ENCODE measurements around the gene RALGAPB.
"Not testable (repeated sequence)": the region's sequence is repeated elsewhere in the genome, so short reads cannot be mapped to it uniquely, and the experiment has no call there.

Gene RALGAPB

DNA sequence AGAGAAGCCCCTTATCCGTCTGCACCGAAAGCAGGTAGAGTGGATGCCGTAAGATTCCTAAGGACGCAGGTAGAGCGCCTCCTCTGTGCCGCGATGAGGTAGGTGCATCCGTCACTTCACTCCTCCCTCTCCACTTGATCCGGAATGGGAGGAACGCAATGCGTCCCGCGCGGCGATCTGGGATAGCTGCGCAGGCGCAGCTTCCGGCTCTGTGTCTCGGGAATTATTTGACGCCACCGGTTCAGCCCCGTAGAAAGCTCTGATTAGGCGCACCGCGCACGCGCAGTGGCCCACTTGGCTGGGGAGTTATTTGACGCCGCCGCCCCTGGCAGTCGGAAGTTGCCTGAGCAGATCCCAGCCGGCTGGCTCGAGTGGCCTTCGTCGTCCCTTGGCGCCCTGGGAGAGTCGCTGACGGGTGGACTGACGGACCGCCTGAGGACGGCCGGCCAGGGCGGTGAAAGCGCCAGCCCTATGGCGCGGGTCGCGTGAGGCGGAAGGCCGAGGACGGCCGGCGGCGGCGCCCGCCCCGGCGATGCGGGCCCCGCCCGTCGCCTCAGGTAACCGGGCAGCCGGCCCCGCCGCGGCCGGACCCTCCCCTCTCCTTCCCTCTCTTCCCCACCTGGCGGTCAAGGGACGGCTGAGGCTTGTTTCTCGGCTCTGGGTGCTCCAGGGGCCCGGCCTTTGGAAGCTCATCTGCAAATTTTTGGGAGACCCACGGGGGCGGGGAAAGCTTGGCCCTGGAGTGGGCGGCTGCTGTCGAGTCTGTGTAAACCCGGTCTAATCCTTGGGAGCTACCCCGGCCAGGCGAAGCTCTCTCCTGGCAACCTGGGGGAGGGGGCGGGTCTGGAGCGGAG is at the start of gene RALGAPB:
Gene RALGAPB, plus strand, starts transcription at position 331 of the 854 bp plus-strand sequence. CDS start 15,590 bp downstream, outside the sequence.
- peak; percentile 94 for DNase-seq

DNA sequence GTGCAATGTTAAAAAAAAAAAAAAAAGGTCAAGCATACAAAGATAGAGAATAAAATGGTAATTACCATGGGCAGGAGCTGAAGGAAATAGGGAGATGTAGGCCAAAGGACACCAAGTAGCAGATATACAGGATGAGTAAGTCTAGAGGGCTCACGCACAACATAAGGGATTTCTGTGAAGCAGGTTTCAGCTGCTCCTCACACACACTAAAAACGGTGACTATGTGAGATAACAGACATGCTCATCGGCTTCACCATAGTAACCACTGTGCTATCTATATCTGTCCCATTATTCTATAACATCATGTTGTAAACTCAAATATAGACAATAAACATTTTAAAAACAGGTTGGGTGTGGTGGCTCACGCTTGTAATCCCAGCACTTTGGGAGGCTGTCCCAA is 49.1 kb upstream of the RALGAPB start:
- no peak for DNase-seq

DNA sequence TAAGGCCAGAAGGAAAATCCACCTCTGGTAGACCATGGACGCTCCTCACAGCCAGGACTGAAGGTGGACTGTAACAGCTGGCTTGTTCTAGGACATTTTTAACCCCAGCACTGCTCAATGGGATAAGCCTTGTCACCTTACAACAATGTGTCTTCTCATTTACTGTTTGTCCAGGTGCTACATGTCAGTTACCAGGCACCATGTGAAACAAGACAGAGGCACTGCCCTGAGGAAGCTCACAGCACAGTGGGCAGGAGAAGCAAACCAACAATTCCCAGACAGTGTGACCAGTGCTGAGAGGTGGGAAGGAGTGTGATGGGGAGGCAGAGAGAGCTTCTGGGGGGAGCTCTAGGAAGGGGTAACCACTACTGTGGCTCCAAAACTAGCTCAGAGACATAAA is 48.2 kb upstream of the RALGAPB start:
- no peak for DNase-seq

DNA sequence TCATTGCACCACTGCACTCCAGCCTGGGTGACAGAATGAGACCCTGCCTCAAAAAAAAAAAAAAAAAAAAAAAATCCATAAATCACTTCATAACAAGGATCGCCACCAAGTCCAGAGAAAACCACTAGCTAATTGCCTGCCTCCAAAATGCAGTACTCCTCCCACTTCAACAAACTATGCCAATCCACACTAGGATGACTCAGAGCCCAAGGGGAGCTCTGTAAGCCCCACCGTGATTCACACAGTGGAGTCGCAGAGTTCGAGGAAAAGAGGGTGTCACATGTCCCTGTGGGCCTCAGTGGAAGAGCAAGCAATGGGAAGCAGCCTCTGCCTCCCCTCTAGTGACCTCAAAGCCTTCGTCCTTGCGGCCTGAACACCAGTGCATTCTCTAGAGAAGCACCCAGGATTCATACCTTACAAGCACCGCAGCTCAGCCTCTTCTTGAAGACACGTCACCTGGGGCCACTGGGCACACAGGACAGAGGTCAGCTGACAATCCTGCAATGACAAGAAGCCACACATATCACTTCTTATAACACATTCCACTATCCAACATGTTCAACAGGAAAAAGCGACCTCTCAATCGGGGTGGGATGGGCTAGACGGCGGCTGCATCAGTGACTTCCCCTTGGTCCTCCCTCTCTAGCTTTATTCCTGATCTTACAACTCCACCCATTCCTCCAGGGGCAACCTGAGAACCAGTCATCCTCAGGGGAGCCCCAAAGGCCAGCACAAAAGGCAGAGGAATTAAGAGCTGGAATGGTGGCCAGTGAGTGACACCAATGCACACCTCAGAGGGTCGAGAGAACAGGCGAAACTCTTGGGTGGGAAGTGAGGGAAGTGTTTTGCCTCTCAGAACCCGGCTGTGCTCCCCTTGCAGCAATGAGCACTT is 46.4 kb upstream of the RALGAPB start:
- no peak for DNase-seq

DNA sequence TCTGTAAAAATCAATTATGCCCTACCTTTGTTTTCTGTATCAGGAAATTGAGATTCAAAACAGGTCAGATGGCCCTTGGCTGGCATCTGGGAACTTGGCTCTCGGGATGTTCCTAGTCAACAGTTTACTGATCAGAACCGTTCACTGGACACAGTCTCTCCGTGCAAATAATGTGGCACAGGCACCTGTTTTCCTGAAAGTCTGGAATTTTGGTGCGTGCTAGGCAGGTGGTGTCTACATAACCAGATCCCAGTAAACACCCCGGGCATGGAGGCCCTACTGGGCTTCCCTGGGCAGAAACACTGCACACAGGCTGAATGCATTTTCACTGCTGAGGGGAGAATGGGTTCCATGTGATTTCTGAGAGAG is 45.0 kb upstream of the RALGAPB start:
- DNase-seq, result no peak

DNA sequence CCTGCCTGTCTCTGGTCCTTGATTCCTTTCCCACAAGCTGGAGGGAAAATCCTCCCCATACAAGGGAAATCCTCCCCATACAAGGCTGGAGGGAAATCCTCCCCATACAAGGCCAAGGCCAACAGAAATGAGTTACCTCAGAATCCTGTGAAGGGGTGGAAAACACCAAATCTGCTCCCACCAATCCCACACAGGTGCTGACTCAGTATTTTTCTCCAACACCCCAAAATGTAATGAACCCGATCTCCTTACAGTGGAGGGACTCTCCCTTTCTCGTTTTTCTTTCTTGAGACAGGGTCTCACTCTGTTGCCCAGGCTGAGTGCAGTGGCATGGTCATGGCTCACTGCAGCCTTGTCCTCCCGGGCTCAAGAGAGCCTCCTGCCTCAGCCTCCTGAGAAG is 43.8 kb upstream of the RALGAPB start:
- DNase-seq, result no peak

DNA sequence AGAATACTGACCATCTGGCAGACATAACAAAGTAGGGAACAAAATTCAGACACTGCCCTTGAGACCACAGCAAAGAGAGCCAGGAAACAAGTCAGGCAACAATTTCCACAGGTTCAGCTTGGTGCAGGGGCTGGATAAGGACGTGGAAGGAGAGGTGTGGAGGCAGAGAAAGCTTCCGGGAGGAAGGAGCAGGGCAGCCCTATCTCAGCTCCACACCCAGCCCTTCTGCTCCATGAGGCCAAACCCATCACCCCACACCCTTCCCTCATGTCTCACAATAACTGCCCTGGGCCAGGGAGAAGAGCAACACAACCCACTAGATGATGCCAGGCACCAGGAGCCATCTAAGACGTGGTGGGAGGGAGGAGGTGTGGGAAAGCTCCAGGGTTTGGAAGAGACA is 43.3 kb upstream of the RALGAPB start:
- DNase-seq, result no peak

DNA sequence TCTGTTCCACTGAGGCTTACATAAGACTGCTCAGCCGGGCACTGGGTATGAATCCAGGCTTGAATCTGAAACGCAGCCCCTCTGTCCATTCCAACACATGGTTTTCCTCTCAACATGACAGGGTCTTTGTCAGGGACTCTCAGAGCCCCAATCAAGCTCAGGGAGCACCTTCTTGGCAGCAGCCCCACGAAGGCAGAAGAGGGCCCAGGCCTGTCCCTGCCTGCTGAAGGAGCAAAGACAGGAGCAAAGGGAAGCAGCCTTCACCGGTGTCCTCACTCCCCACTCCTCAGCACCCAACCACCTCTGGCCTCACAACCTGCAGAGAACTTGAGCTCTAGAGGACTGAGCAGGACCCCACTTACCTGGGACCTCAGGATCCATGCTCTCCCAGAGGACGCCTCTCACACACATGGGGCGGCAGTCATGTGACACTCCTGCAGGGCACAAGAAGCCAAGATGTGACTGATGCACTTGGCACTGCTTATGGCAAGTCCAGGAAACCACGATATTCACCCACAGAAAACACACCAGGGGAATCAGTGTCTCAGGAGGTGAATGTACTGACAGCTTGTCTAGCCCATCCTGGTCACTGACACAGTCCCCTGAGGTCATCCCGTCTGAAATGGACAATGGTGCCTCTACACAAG is 41.8 kb upstream of the RALGAPB start:
- no peak for DNase-seq

DNA sequence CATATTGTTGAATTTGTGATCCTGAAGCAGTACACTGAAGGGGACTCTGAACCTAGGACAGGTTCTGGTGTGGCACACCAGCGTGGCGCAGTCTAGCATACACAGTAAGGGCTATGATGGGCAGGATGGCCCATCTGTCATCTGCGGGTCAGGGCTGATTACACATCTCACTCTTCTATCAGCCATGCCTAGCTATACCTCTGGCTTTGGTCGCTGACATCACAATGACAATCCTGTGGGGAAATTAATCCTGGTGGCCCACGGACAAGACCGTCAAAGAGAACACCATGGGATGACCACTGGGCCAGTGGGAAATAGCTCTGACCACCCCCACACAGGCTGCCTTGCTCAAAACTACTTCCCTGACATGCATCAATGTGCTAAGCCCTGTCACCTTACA is 40.4 kb upstream of the RALGAPB start:
- no peak for DNase-seq

DNA sequence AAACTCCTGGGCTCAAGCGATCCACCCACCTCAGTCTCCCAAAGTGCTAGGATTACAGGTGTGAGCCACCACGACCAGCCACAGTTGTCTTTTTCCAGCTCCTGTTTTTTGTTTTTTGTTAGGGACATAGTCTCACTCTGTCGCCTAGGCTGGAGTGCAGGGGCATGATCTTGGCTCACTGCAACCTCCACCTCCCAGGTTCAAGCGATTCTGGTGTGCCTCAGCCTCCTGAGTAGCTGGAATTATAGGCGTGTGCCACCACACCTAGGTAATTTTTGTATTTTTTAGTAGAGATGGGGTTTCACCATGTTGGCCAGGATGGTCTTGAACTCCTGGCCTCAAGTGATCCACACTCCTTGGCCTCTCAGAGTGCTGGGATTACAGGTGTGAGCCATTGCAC is 39.8 kb upstream of the RALGAPB start:
- DNase-seq, result not testable (repeated sequence)

DNA sequence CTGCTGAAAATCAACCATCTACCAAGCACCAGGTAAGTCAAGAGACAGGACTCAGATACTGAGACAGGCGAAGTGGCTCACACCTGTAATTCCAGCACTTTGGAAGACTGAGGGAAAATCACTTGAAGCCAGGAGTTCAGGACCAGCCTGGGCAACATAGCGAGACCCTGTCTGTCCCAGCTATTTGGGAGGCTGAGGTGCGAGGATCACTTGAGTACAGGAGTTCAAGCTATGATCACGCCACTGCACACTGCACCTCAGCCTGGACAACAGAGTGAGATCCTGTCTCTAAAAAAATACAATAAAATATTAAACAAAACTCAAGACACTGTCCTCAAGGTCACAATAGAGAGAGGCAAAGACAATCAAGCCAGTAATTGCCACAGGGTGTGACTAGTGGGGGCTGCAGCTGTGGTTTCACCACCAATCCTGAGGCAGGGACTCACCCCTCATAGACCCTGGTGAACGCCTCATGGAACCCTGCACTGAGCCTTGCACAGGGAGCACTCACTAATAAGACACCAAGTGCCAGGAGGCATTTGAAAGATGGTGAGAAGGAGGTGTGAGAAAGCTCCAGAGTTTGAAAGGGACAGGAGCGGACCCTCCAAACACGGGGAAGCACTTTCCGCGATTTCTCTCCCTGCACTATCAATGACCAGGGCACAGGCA is 39.2 kb upstream of the RALGAPB start:
- DNase-seq, result no peak

DNA sequence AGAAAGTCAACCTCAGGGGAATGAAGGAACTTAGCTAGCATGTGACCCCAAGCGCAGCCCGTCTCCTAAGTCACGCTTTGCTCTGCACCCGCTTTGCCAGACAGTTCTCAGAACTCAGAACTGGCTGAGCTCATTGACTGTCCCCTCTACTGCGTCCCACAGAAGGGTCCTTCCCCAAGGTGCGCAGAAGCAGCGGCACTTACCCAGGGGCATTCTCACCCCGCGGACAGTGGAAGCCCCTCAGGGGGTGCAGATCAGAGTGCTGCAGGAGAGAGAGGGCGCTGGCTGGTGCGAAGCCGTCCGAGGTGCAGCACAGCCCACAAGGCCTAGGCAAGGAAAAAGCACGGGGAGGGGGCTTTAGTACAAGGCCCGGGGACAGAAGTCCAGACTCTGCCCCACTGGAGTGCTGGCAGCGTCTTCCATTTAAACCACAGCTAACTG is 38.3 kb upstream of the RALGAPB start:
- DNase-seq, result no peak

DNA sequence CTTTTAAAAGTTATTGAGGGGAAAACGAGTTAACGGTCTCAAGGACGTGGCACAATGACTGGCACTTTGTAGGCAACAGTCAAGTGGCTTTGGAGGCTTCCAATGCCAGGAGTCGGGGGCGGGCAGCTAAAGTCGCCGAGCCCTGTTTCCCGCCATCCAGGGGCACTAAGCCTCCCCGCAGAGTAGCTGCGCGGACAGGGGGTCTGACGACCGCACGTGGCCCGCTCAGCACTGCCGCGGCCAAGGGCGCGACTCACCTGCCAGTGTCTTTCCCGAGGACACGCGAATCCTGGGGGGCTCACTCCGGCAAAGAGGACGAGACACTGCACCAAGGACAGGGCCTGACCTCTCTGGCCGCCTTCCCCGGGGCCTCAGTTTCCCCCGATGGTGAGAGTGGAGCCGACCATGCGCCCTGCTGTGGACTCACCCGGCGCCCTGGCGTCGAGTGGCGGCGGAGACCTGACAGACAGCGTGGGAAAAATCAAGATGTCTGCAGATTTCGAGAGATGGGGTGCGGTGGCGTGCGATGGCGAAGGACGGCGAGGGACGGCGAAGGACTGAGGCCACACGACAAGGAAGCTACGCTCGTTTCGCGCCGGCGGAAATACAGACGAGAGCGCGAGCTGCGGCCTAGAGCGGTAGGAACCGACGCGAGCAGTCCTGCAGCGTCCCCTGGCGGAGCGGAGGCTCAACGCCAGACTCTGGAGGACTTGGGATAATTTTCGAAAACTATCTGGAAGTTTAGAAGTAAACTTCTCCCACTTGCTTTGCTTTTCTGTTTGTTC is 37.7 kb upstream of the RALGAPB start, which contains the start of gene SNHG17:
Gene SNHG17, minus strand, starts transcription at position 559 of the 785 bp plus-strand sequence.
- peak; percentile 81 for DNase-seq

DNA sequence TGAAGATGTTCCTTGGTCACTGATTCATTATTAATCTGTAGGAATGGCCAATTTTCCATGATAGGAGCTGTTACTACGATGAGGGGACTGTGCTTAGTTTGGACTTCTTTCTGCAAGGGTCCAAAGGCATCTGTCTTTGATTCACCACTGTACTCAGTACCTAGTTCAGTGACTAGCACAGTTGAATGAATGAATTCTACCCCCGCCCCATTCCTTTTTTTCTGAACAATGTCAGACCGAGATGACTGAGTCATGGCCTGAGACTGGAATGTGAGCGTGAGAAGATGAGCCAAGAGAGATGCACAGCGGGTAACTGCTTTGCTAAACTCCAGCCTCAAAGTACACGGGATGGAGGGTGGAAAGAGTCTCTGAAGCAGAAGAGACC is 37.1 kb upstream of the RALGAPB start:
- DNase-seq, result no peak

DNA sequence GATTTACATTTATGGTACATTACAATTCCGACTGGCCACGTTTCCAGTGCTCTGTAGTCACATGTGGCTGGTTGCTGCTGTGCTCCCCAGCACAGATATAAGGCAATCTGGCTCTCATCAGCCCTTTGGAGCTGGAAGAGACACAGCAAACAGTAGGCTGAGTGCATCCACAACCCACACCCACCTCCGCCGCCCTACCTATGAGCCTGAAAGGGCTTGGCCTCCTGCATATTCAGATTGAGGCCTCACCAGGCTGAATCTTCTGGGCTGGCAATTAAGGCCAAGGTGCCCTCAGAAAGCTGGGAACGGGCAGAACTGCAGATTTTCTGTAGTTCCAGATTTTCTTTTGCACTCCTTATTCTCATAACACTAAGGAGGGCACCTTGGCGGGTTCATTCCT is 34.8 kb upstream of the RALGAPB start:
- DNase-seq, result no peak

DNA sequence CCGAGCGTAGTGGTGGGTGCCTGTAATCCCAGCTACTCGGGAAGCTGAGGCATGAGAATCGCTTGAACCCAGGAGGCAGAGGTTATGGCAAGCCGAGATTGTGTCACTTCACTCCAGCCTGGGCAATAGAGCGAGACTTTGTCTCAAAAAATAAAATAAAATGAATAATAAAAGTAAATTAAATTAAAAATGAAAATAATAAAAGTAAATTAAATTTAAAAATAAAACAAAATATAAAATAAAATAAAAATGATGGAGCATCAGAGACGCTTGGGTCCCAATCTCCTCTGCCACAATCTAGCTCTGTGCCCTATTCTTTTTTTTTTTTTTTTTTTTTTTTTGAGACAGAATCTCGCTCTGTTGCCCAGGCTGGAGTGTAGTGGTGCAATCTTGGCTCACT is 31.5 kb upstream of the RALGAPB start:
- DNase-seq, result not testable (repeated sequence)

DNA sequence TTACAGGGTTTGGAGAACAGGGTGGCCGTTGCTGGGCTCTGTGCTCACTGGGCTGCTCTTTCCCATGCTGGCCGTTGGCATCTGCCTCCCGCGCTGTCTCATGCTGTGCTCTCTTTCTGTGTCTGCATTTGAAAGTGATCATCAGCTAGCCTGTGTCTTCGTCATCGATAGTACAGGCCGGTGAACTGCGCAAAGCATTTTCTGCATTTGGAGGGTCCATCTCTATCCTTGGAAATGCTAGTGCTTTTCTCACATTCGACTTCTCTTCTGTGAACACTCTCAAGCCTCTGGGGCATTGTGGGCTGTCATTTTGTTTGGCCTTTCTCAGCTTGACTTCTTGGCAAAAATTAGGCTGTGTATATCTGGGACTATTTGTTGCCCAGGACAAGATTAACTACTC is 30.7 kb upstream of the RALGAPB start:
- no peak for DNase-seq

DNA sequence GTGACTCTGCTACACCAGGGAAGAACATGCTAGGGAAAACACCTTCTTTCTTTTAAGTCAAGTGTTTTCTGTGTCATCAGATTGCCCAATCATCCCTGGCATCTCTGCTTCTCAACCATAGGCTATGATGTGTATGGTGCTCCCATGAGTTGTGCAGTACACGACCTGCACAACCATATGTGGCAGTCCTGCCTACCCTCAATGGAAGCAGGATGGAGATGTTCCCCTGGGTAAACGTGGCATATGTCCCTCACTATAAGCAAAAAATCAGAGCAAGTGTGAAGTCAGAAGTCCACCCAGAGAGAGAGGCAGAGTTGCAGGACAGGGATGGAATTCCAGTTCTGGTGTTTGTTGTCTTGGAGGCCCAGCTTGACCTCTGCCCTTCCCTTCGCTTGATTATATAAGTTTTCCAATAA is 27.3 kb upstream of the RALGAPB start:
- no peak for DNase-seq

DNA sequence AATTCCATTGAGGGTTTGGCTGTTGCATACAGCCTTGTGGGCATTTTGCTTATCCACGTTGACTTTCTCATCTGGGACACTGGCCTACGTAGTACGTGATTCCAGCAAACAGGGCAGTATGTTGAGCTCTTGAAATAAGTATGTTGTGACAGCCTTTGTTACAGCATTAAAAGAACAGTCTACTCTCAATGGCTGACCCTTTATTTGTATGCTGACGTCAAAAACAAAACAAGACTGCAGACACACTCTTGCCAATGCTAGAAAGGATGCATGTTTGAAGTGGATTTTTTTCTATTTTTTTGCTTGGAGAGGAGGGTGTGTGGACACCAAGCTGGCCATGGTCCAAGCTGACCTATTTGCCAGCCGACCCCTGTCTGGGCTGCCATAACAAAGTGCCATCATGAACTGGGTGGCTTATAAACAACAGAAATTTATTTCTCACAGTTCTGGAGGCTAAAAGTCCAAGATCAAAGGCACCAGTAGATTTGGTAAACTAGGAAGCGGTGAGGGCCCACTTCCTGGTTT is 26.7 kb upstream of the RALGAPB start:
- DNase-seq, result no peak

DNA sequence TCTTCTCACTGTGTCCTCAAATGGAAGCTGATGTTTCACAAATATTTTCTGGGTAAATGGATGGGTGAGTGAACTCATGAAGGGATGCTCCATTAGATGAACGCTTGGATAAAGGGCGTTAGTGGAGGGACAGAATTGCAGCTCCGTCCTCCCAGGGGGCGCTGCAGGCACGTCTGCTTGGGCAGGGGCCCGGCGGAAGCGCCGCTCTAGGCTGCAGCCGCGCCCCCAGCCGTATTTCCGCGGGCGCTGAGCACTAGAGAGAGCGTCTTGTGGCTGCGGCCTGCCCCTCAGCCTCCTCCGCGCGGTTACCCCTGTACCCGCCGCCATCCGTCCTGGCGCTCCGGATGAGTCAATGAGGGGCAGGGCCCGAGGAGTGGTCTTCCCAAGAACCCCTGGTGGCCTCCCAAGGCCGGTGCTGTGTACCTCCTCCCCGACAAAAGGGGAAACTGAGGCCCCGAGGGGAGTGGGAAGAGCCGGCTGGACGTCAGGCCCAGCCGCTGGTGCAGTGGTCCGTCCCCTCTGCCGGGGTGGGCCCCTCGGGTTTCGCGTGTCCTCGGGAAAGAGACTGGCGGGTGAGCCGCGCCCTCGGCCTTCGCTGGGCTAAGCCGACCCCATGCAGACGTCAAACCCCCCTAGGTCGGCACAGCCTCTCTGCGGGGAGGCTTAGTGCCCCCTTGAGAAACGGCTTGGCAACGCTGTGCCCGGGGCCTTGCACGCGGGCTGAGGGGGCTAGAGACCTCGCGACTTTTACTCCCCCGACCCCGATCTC is 26.0 kb upstream of the RALGAPB start:
- peak; percentile 79 for DNase-seq

DNA sequence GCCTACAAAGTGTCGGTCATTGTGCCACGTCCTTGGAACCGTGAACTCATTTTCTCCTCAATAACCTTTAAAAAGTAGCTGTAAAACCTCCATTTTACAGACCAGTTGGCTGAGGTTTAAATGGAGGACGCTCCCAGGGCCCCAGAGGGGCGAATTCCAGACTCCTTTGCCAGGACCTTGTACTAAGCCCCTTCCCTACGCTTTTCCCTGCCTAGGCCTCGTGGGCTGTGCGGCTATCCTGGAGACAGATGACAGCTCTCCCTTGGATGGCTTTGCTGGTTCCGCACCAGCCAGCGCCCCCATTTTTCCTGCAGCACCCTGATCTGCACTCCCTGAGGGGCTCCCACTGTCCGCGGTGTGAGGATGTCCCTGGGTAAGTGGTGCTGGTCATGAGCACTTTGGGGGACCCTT is 25.4 kb upstream of the RALGAPB start:
- DNase-seq, result no peak
